Erythroblast (primary cell): Measurements from ENCODE around the gene CST8.

Experiments used
- GATA1 ChIP-seq: IDR thresholded peaks from 2 replicates; pipeline ENCODE4 v1.6.1; 2011; ENCODE audit warnings: low read depth, mild to moderate bottlenecking, control low read depth, low read length, moderate library complexity
- POLR2A ChIP-seq: IDR thresholded peaks from 2 replicates; pipeline ENCODE4 v1.6.1; 2011; ENCODE audit warnings: mild to moderate bottlenecking, low read length

DNA sequence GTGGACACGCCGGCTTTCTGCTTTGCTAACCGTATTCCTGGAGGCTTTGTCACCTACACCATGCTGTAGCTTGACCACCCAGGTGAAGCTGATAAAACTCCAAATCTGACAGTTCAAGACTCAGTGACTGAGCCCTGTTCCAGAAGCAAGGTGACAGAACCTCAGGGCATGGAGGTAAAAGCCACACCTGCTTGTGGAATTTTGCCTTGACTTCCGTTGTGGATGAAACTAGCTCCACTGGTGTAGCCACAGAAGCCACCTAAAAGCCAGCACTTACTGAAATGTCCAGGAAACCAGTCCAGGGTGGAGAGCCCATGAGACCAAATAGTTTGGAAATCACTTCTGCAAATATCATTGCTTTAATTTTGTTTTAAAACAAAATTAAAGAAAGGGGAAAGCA is 11.0 kb downstream of the CST8 start:
- no peak for TF ChIP-seq POLR2A
- TF ChIP-seq GATA1, result no peak
